SIG-M5 (cell line): ENCODE results near the gene CAMK1D.

Experiments
- DNase-seq: peaks from one replicate; lab custom pipeline; 2025; lab: John Stamatoyannopoulos, UW

CAMK1D gene

DNA sequence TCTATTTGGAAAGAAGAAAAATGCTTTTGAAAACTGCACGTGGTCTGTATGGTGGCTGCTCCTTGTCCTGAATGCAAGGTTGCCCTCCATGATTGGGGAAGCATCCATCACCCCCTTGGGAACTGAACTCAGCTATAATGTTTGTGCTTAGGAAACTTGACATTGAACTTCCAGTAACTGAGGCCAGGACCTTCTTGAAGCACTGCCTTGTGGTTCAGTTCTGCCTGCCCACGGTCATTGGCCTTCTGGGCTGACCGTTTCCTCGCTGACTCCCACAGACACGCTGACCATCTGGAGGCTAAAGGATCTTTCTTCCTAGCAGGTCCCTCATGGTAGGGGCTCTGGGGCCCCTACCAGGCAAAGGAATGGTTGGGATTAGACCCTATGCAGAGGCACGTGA, 247.8 kb downstream of the CAMK1D start:
- DNase-seq: no peak

DNA sequence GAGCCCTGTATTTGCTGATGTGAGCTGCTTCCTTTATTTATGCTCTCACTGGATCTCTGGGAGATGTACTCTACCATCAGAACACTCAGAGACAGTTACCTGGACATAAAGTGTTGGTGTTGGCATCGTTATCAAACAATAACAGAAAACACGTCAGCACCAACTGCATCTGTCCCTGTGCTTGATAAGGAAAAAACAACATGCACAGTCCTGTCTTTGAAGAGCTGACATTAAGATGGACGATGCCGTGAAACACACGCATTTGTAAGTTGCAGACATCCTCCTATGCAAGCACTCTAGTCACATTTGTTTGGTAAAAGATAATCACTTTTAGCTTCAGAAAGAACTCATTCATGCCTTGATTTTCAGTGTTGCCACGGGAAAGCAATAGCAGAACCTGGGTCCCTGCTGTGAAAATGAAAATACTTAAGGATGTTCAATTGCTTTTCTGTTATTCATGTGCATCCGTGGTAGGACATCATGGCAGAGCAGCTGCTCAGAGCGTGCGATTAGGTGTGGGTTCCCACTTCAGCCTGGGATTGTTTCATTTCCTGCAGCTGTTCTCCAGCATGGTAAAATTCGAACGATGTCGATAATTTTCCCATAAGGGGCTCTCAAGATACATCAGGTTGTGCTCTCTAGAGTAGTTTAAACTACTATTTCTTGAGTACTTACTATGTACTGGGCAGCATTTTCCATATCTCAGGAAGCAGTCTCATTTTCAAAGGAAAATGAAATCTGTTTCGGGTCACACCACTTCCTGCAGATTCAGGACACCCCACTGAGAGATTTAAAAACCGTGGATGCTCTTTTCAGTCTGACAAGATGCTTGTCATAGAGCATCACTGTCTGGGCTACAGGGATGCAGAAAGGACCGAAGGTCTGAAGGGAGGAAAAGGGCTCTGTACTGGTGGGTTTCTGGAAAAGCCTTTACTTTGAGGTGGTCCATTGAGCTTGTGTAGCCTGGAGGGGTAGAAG, 248.7 kb downstream of the CAMK1D start:
- DNase-seq: no peak

- no peak for DNase-seq
These were observed 251.3 kb downstream of the CAMK1D start for GRCh38 chr10:12600652-12601051.

- no peak for DNase-seq
These were observed 253.2 kb downstream of the CAMK1D start for GRCh38 chr10:12602521-12602920.

DNA sequence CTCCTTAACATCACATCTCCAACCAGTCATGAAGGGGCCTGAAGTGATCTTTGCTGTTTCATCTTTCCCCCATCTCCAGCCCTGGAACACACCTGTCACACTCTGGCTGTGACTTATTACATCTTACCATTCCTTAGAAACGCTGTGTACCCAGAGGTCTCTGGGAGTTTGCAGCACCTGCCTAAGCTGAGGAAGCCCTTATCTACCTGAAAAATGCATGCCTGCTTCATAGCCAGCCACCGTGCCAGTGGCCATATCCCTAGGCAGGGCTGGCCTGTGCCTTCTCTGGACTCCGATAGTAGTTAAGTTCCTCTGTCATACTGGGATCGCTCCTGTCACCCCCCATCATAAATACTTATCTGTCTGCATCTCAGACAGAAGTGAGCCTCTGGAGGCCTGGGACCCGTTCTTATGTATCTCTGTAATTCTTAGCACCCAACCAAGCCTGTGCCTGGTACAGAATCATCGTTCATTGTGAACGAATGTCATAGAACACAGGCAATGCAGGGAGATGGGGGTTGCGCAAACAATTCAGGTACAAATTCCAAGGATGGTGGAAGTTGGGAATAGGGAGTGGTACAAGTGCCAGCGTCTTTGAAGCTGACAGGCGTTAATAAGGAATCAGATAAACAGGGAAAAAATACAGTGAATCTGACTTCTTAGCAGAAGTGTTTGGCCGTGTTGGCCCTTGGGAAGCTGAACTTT, 254.6 kb downstream of the CAMK1D start:
- no peak for DNase-seq

GRCh38 chr10:12605580-12606405, 256.4 kb downstream of the CAMK1D start:
- no peak for DNase-seq

DNA sequence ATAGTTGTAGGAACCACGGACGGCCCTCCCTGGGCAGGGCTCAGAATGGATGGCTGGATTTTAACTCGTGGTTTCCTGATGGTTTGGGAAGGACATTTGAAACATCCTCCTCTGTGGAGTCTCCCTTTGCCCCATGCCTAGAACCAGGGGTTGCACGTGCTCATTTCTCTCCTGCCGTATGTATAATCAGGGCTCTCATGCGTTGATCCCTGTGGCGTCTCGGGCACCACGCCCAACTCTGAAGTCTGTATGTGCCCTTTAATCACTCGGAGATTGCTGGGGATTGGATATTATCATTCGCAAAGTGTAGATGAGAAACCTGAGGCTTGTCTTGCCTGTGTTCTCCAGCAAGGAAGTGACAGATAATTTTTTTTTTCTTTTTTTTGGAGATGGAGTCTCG, 257.1 kb downstream of the CAMK1D start:
- no peak for DNase-seq

- DNase-seq: no peak
These were observed 259.4 kb downstream of the CAMK1D start for GRCh38 chr10:12608761-12609160.

GRCh38 chr10:12609435-12609834, 260.1 kb downstream of the CAMK1D start:
- no peak for DNase-seq

GRCh38 chr10:12613136-12613535, 263.8 kb downstream of the CAMK1D start:
- no peak for DNase-seq

GRCh38 chr10:12614177-12614995, 265.0 kb downstream of the CAMK1D start:
- DNase-seq: no peak

DNA sequence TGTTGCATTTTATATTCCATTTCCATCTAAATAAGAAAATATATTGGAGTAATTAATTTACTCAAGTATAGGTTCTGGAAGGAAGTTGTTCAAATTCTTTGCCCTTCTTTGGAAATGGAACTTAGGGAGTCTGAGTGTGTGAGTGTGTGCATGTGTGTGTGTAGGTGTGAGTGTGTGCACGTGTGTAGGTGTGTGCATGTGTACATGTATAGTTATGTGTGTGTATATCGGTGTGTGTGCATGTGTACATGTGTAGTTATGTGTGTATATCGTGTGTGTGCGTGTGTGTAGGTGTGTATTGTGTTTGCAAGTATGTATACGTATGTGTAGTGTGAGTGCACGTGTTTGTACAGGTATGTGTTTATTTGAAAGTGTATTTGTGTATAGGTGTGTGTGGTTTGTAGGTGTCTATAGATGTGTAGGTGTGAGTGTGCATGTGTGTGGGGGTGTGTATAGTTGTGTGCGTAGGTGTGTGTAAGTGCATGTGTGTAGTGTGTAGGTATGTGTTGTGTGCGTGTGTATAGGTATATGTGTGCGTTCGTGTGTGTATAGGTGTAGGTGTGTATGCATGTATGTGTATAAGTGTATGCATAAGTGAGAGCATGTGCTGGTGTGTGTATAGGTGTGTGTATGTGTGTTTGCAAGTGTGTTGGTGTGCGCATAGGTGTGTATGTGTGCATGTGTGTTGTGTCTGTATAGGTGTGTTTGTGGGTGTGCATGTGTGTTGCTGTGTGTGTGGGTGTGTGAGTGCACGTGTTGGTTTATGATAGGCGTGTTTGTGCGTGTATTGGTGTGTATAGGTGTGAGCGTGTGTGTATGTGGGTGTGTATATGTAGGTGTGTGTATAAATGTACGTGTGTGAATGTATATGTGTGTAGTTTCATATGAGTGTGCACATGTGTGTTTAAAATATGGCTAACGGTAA, 266.2 kb downstream of the CAMK1D start:
- no peak for DNase-seq

DNA sequence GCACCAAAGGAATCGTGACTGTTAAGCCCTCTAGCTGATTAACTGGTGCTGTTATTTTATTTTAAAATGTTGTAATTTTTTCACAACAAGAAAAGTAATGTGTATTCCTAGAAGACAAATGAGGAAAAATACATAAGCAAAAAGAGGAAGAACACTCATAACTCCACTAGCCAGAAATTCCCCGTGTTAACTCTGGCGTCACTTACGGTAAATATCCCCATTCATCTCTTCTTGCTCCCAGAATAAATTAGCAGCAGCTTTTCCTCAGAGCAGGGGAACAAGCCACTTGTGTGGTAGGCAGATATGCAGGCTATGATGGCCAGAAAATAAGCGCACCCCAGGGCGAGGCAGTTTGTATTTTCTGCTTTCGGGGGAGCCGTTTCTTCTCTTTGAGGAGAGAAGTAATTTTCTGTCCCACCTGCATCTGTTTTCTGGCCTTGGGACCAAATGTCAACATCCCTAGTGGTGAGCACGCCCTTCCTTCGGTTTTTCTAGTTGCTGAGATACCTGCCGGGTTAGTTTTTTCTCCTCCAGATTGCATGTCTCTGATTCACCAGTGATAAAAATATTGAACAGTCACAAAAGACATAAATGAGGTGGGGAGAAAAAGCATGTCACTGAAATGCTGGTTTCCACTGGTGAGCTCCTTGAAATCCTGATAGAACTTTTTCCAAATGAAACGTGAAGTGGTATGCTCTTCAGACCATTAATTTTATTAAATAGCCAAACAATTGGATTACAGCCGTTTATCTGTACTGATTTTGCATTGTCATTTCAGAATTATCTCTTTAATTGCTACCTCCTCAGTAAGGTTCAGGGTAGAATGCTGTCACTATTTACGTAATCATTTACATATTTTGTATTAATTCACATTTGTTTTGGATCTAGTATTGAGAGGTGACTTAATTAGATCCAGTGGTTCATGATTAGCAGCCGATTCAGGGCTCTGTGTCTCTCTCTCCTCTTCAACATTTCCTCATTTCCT, 268.1 kb downstream of the CAMK1D start:
- no peak for DNase-seq

DNA sequence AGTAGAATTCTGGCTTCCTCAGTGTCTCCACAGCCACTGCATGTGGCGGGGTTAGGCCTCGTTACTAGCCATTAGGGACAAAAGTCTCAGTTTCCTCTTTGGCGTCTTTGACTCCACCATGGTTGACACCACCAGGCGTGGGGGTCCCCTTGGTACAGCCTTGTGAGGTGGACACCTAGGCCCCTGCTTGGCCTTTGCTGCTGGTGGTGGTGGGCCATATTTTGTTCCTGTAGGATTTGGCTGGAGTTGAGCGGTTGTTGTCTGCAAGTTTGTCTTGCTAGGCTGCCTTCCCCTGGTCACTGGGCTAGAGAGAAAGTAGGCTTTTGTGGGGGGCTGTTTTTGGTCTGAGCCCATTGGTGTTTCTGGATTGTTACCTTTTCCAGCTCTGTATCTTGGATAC, 272.7 kb downstream of the CAMK1D start:
- DNase-seq: no peak

DNA sequence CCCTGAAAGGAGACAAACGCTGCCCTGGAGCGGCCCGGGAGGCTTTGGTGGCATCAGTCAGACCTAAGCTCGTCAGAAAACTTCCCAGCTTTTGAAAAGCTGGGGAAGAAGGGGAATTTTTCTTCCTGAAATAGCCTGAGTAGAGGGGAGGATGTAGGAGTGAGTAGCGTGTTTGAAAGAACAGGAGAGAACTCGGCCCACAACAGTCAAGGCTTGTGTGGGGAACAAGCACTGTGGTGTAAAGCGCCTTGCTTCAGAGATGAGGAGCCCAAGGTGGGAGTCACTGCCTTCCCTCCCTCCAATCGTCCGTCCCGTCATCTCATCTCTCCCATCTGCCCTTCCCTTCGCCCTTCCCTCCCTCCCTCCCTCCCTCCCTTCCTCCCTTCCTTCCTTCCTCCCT, 273.3 kb downstream of the CAMK1D start:
- DNase-seq: no peak

DNA sequence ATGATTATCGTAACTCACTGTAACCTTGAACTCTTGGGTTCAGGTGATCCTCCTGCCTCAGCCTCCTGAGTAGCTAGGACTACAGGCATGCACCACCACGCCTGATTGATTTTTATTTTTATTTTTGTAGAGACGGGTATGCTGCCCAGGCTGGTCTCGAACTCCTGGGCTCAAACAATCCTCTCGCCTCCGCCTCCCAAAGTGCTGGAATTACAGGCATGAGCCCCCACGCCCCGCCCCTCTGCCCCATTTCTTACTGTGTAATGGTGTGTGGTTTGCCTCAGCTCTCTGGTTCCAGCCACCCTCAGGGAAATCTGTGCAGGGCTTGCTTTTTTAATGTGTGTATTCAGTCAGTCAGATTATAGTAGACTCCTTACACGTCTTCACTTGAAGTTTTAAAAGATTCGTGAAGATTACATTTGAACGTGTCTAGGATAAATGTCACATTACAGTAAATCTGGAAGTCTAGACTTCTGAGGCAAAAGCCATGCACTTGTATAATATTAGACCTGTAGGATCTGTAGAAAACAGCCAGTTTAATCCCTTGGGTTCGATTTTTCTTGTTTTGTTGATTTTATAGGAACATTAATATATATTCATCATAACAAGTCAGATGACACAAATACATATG, 276.2 kb downstream of the CAMK1D start:
- DNase-seq: no peak

DNA sequence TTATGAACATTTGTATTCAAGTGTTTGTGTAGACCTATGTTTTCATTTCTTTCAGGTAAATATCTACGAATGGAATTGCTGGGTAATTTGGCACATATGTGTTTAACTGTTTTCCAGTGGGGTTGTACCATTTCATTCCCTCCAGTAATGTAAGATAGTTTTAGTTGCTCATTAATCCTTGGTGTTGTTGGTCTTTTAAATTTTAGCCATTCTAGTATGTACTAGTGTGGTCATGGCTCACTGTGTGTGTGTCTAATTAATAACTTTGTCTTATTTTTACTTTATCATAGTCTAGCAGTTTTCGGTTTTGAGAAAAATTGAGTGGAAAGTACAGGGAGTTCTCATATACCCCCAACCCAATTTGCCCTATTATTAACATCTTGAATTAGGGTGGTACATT, 278.8 kb downstream of the CAMK1D start:
- no peak for DNase-seq

GRCh38 chr10:12628964-12629766, 279.8 kb downstream of the CAMK1D start:
- no peak for DNase-seq
